EL (cell line): ENCODE measurements around the gene DDRGK1.
"Not testable (repeated sequence)": the region's sequence is repeated elsewhere in the genome, so short reads cannot be mapped to it uniquely, and the experiment has no call there.

ENCODE experiments used
- DNase-seq: peaks from one replicate; pipeline ENCODE4 v3.0.0-alpha.2; 2016

Gene DDRGK1

DNA sequence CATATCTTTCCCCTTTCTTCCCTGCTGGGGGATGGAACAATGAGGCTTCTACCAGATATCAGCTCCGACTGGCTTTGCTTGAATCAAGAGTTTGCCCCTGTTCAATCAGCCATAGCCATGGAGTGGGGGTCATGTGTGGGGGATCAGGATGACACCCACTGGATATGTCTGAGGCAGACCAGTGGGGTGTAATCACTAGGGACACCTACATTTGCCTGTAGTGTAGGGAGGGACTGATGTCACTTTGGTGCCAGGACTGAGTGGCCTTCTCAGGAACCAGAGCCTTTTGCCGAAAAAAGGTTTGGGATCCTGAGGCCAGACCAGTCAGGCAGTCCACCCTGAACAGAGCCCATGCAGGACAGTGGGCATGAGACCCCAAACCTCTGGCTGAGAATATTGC lies 5.9 kb upstream of the DDRGK1 start:
- no peak for DNase-seq

DNA sequence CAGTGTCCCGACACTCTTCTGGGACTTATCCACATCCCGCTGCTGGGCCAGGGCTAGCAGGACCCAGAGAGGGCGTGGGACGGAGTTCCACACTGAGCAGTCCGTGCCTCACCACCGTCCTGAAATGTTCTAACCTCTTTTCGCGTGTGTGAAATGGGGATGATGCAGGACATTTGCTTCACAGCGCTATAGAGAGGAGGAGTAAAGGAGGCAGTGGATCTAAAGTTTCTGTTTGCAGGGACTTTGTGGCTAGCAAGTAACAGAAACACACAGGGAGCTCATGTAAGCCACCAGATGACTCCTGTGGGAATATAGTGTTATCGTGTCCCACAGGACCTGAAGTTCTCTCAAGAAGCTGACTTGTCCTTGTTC lies 5.5 kb upstream of the DDRGK1 start:
- peak; percentile 10 for DNase-seq

DNA sequence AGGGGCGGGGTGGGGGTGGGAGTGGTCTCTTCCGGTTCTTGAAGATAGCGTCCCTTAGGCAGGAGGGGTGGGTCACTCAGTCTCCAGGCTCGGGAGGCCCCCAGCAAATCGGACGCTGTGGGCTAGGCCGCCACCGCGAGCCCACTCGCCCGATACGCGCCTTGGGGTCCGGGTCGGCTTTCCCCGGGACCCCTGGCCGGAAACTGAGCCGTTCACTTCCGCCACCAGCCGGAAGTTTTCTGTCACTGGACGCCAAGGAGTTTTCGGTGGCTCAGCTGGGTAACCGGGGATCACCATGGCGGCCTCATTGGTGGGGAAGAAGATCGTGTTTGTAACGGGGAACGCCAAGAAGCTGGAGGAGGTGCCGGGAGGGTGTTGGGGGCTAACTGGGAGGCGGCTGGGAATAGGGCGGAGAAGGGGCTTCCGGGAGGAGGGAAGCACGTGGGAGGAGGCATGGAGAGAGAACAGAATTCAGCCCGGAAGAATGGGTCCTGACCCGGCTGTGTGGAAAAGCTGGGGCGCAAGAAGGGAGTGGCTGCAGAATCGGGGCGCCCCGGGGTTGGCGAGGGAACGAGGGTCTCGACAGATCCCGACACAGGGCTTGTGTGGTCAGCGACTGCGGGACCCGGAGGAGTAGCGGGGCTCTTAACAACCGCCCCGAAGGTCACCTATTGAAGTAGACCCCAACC lies 4.9 kb upstream of the DDRGK1 start, which contains the start of gene ITPA:
Gene ITPA, plus strand, starts transcription at position 242 of the 689 bp plus-strand sequence. Its CDS starts 54 bp downstream, at position 296.
- DNase-seq = peak; percentile 53

DNA sequence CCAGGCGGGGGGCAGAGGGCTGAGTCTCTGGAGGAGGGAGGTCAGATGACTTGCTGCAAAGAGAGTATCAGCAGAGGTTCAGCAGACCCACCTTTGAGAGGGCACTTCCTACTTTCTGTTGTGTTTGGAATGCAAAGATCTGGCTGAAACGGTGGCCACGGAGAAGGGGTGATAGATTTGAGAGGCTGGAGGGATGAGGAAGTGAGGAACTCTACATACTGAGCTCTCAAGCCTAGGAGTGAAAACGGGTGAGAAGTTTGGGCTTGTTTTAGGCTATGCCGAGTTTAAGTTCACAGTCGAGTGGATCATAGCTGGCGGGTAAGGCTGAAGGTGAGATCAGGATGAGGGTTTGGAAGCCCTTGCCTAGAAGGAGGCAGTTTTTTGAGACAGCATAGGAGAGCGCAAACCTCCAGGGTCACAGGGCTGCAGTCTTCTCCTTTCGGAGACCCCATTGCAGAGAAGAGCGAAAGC lies 4.3 kb upstream of the DDRGK1 start:
- DNase-seq = no peak

DNA sequence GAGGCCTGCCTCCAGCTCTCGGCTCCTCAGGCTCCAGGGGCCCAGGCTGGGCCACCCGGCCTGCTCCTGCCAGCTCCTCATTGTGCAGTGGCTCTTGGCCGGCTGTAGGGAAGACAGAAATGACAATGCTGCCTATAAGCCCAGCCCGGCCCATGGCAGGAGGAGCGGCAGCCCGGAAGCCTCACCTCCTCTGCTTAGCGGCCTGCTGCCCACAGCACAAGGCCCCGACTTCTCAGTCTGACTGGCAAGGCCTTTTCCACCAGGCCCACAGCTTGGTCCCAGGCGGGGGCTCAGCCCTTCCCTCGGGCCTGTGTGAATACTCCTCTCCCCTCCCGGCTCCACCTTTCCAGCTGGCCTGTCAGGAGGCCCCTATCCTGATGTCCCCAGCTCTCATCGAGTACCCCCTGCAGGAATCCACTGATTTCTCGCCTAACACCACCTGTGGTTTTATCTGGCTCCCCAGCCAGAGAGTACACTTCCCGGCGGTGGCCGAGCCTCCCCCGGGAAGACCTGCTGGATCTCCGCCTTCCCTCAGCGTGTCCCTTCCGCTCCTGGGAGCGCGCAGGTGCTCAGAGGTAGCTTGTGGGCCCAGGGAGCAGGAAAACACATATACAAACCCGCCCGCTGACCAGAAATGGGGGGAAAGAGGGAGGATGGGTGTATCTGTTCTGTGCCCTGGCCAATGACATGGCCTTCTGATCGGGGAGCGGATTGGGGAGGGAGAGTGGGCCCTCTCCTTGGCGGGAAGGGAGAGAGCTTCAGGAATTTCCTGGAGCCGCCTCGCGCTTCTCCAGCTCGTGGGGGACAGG lies 963 bp downstream of the DDRGK1 start:
- peak; percentile 45 for DNase-seq

DNA sequence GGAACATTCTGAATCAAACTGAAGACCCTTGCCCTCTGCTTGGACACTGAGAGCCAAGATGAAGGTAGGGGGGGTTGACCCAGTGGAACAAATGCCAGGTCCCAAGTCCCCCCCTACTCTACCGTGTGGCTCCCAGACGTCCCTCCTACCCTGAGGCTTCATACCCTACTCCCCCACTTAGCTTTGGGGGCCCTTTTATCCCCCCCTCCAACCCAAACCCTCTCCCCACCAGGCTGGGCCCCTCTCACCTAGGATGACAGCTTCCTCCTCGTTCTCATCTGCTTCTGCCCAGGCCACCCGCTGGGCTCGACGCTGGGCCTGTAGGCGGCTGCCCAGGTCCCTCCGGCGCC lies 1.5 kb downstream of the DDRGK1 start:
- no peak for DNase-seq

DNA sequence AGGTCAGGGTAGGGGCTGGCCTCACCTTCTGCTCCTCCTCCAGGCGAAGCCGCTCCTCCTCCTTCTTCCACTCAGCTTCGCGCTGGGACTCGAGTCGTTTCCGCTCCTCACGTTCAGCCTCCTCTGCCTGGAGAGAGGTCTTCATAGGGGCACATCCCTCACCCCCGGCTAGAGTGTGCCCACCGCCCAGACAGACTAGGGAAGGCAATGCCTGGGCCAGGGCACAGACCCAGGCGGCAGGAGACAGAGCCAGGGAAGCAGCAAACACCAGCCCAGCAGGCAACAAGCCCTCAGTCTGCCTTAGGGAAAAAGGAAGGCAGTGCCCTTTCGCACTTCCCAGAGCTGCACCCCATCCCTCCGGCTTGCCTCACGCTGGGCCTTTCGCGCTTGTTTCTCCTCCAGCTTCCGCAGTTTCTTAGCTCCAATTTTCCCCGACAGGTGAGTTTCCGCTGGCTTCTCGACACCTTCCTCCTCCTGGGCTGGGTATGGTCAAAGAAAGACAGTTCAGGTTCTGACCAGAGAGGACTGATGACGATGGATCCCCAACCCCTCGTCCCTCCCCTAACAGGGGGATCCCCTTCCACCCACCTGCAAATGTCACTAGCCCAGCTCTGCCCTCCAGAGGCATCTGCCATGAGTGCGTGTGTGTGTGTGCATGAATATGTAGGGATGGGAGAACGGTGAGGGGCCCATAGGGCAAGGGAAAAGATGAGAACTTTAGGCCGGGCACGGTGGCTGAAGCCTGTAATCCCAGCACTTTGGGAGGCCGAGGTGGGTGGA lies 4.3 kb downstream of the DDRGK1 start:
- DNase-seq = no peak

DNA sequence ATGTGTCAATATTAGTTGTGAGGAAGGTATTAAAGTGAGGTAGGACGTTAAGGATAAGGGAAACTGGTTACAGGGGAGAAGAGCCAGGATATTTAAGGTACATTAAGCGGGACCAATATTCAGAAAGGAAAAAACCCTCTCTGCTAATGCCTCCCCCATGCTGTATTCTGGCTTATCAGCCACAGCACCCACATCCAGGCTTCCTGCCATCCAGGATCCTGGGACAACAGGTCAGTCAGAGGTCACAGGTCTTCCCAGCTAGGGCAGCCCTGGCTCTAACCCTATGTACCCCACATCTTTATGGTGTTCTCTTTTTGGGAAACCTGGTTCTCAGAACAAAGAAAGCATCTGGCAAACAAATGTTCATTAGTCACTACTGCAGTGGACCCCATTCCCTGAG lies 5.3 kb downstream of the DDRGK1 start:
- DNase-seq = no peak

DNA sequence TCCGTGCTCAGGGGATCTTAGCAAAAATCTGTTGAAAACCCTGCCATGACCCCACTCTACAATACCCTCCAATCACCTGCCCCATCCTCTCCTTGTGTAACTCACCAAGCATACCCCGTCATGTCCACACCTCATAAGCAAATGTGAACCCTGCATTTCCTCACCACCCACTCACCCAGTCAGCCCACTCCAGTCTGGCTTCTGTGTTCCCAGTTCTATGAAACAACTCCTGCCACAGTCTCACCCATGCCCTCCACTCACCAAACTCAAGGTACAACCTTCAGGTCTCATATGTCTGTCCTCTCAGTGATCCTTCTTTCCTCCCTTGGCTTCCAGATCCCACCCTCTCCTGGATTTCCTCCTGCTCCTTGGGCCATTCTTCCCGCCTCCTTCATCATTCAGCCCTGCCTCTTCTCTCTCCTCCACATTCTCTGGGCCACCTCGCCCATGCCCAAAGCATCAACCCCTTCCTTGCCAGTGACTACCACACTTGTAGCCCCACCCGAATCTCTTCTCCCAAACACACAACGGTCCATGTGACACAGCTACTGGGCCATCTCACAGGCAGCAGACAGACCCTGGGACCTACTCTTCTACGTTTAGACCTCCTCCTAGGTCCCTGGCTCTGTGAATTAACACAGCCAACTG lies 8.8 kb downstream of the DDRGK1 start:
- no peak for DNase-seq

DNA sequence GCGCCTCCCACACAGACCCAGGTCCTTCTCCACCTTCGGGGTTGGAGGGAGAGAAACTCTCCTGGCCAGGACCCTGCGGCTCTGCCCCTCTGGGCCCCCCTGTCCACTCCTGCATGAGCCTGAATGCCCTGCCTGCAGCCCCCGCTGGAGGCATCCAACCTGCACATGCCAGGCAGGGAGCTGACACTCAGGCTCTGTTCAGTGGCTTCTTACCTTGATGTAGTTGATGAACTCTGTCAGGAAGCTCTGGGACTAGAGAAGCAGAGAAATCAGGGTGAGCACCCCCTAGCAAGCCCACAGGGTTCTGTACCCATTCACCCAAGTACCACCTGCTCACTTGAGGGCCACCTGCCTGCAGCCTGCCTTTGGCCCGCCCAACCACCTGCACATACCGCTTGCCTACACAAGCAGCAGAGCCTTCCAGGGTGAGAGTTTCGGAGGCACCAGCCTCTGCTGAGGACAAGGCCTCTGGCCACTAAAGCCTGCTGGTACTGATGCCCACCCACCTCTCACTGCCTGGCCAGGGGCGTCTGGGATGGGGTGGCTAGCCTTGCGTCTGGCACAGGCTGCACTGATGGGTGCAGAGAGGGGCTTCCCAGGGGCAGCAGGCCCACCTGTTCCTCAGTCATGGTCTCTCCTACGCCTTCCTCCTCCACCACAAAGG lies 9.7 kb downstream of the DDRGK1 start:
- DNase-seq = no peak

DNA sequence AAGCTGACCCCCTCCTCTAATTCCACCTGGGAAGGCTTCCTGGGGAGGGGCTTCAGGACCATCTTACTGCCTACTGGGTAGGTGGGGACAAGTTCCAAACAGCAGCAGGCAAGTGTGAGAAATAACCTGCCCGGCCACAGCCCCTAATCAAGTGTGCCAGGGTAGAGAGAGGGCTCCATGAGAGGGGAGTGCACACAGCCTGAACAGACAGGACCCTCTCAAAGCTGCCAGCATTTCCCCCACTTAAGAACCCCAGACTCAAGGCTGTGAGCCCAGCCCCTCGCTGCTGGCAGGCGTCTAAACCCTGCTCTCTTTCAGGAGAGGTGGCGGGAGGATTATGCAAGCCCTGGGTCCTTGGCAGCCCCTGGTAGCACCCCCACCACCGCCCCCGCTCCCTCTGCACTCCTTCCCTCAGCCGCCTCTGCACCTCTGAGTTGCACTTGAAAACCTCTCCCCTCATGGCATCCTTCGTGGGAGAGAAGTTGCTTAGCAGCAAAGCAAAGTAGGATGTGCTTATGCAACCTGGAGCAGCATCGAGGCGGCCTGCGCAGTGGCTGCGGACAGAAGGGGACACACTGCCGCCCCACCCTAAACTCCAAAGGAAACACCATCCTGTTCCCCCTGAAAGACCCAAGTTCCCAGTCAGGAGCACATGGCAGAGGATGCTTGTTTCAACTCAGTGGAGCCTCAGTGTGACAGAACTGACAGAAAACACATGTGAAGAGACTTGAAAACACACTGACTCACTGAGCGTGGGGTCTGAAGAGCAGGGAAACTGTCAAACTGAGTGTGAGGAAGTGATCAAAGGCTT lies 10.5 kb downstream of the DDRGK1 start:
- DNase-seq = no peak

DNA sequence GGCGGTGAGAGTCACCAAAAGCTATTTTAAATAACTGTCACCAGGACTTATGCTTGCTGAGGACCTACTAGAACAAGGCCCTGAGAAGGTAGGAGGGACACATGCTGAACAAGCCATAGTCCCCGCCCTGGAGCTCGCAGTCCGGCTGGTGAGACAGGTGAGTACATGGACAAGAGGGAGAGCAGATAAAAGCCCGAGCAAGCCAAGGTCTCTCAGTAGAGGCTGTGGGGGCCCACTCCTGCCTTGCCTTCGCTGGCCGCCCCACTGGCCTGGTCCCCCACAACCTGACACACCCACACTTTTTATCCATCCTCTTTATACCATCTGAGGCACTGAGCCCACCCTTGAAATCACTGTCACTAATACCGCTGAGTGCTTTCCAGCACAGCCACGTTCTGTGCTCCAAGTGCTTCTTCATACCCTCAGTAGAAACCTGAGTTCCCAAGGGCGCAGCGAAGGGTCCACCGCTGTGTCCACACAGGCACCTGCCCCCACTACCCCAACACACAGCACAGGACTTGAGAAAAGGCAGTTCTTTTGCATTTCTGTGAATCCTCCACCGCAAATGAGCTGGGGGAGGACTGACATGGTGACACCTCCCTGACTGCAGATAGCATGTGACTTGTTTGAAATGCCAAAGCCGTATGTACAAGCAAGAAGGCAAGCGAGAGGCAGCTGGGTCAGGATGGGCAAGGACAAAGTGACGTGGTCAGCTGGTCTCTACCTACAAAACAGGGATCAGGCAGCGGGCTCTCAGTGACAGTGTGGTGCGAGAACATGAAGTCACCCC lies 12.1 kb downstream of the DDRGK1 start:
- DNase-seq = no peak

DNA sequence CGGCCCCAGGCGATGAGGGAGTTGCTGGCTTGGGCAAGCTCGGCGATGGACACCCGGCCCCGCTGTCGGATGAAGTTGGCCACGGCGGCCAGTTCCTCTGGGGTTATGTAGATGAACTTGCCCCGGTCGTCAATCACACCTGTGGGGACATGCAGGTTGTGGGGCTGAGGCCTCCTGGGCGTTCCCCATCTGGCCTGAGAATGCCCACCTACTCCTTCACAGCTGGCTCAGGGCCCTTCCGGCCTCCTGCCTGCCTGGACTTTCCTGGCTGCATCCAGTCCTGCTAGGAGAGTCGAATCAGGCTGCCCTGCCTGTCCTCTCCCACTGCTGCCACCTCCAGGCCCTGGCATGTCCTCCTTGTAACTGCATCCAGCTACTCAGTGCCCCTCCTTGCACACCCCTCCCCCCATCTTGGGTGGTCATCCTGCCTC lies 13.8 kb downstream of the DDRGK1 start:
- DNase-seq = no peak

DNA sequence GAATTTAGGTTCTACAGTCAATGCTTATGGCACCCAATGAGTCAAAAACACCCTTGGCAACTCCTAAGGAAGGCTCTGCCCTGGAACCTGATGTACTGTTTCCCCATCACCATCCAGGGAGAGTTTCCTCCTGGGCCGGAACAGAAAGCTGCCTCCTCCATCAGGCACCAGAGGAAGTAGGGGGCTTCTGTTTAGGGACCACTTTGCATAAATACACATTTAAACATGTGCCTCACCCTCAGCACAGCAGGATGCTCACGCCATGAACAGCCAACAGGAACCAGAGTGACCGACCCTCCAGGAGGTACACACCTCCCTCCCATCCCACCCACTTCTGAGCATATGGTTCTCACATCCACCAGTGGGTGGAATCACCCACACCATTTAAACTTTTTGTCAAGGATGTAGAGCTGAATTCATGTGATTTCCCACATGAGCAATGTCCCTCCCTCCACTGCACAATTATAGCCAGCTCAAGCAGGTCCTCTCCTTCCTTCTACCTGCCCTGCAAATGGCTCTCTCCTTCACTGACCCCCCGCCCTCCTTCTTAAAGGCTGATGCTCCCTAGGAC lies 14.8 kb downstream of the DDRGK1 start:
- DNase-seq = no peak

DNA sequence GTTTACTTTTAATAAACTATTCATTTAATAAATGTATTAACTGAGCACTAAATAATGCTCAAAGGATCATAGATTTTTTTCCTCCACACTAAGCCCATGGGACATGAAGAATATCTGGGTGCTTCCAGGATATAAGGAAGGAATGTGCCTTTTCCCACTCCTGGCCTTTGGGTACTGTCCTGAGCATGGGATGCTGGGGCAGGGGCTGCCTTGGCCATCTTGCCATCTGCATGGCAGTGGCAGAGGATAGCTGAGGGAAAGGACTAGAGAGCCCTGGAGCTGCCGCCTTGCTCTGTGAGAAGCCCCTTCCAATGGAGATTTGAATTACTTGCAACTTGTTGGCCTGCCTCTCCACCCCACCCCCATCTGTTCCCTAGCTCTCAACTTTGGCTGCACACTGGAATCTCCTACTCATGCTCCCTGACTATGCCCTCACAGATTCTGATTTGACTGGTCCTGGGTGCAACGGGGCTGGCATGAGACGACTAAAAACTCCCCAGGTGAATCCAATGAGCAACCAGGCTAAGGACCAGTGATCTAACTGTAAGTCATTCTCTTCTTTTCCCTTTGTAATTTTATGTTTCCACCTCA lies 15.6 kb downstream of the DDRGK1 start:
- DNase-seq = no peak

DNA sequence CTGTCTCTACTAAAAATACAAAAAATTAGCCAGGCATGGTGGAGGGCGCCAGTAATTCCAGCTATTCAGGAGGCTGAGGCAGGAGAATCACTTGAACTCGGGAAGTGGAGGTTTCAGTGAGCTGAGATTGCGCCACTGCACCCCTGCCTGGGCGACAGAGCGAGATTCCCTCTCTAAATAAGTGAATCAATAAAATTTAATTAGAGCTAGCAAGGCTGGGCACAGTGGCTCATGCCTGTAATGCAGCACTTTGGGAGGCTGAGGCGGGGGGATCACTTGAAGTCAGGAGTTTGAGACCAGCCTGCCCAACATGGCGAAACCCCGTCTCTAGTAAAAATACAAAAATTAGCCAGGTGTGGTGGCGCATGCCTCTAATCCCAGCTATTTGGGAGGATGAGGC lies 16.6 kb downstream of the DDRGK1 start:
- not testable (repeated sequence) for DNase-seq

DNA sequence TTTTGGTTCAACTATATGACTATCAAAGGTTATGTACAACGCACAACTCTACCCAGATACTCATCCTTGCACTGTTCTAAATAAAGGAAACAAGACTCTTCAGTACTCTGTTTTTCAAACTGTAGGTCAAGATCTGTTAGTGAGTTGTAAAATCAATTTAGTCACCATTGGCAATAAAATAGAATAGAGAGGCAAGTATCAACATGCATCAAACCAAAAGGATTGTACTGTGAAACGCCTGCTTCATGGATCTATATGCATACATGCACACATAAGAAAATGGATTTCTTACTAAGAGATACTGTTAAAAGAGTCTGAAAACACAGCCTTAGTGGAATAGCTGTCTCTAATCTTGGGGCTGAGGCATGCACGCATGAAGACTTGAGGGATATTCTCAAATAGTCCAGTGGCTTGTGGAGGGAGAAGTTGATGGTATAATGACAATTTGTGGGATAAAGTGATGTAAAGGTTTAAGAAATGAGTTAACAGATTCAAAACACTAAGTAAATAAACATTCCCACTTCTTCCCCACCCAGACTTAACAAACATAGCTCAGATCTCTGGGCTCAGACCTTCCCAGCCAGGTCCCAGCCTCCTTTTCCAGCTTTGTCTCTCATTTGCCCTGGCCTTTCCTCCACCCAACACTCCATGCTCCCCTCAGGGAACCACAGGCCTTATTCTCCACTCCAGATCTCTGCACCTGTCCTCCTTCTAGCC lies 20.4 kb downstream of the DDRGK1 start:
- no peak for DNase-seq

DNA sequence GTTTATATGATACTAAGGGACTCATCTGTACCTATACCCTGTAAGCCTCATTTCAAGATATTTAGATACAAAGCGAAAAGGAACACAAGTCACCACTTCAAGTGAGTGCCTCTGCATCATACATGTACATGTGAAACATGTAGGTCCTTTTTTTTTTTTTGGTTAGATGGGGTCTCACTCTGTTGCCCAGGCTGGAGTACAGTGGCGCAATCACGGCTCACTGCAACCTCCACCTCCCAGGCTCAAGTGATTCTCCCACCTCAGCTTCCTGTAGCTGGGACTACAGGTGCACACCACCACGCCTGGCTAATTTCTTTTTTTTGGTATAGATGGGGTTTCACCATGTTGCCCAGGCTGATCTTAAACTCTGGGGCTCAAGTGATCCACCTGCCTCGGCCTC lies 22.1 kb downstream of the DDRGK1 start:
- DNase-seq = not testable (repeated sequence)

DNA sequence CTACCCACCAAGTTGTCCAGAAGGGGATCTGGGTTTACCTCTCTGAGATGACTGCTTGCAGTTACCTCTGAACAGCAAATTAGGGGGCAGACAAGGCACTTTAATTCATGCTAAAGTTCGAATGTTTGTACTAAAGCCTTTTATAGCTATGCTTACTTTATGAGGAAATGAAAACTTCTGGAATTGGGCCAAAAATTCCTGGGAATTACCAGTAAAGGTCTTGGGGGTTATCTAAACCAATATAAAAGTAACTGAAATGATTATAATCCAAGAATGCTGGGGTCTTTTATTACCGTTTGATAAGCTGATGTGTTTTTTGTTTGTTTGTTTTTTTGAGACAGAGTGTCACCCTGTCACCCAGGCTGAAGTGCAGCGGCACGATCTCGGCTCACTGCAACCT lies 23.2 kb downstream of the DDRGK1 start:
- DNase-seq = no peak
